ENCODE results near the gene SPOUT1.

SPOUT1 gene

DNA sequence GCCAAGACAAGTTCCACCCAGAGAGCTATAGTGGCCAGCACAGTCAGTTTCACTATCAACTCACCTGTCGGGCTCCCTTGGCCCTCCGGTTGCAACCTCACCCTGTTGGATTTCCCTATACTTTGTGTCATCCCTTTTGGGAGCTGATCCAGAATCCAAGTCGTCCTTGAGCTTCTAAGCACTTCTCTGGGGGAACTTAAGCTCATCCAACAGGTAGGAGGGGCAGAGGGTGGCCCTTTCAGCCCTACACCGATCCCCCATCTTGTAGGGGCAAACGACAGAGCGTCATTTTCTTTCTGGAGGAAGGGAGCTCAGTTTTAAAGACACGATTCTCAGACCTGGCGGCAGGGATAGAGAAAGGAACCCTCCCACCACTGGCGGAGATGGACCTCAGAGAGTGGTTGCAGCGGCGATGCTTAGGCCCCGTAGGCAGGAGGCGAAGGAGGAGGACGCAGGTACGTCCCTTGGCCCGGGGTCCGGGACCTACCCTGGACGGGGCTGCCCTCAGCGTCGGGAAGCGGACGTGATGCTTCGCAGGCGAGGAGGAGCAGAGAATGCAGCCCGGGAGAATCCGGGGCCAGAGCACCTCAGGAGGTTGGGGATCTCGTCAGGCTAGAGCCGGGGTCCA is 58.4 kb downstream of the SPOUT1 start:
- DNase-seq: peak in 1 of 2 donors; percentile 32

DNA sequence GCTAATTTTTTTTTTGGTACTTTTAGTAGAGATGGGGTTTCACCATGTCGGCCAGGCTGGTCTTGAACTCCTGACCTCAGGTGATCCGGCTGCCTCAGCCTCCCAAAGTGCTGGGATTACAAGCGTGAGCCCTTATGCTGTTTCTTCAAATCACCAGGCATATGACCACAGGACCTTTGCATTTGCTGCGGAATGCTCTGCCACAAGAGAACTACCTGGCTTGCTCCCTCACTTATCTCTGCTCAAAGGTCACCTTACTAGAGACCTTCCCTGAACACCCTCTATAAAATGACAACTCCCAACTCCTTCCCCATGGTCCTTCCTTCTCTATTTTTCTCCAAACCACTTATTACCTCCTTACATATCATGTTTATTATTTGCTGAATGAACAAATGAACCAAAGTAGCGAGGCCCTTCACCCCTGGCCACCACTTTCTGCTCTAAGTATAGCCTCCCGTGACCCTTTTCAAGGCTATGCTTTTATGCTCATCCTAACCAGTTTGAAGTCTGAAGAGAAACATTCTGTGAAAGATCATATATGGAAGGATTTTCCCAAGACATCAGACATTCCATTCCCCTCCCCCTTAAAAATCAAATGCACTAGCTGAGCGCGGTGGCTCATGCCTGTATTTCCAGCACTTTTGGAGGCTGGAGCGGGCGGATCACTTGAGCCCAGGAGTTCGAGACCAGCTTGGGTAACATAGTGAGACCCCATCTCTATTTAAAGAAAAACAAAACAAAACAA is 59.1 kb downstream of the SPOUT1 start:
- no peak for DNase-seq
